ENCODE results near the gene ANKHD1.

GRCh38 chr5:140402258-140403074, 833 bp downstream of the ANKHD1 start:
- TF ChIP-seq SP1 (IDR thresholded peaks at IDR 0.05) (no peak), L3MBTL2 (conservative IDR thresholded peaks at IDR 0.05) (no peak), FOXK2 (IDR thresholded peaks at IDR 0.05) (no peak), CTBP1 (IDR thresholded peaks at IDR 0.05; ENCODE audit: borderline replicate concordance) (no peak), LEF1 (IDR thresholded peaks at IDR 0.05; ENCODE audit: borderline replicate concordance) (no peak), BHLHE40 (IDR thresholded peaks at IDR 0.05; ENCODE audit: borderline replicate concordance) (no peak), PKNOX1 (IDR thresholded peaks at IDR 0.05) (no peak)
